ENCODE data around the gene CCDC88C. TPM values are rescaled to one million over a fixed set of nuclear protein-coding genes. Genes with fewer than 3 reads are reported as not detected.
"Not testable (repeated sequence)": the region's sequence is repeated elsewhere in the genome, so short reads cannot be mapped to it uniquely, and the experiment has no call there.

The CCDC88C gene
- total RNA-seq, 1 donor from 2014 or later = 39.3 TPM

DNA sequence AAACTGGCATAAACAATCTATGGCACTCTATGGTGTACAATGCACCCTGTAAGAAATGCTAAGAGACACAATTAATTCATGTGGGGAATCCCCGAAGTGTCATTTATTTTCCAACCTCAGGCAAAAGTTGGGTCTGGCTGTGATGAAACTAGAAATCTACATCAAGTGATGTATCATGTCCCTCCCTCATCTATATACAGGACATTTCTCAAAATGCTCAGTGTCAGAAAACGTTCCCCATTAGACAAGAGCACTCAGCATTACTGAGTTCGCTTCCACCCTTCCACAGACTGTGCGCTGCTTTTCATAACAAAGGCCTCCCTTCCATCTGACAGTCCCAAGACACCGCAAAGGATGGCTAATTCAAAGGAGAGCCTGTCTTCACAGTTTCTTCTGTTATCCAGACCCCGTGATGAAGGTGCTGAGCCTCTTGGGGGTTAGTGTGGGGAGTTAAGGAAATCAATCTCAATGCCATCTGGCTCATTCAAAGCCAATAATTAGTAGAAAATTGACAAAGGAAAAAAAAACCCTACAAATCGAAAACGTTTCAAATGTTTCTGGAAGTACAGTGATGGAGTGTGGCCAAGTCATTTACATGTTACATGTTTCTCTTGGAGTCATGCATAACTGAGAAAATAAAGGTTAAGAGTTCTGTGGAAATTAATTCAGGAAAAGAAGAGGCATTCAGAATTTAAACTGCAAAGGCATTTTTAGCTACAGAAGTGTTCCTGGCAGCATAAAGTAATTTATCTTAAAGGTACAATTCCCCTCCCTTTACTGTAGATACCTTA lies 7.5 kb downstream of the CCDC88C start:
- H3K36me3 Mint-ChIP-seq = peaks cover 10% of the 10 kb centered on the region
- peak overlapping the region; percentile 4 for H3K4me3 Mint-ChIP-seq
- no peak for TF ChIP-seq CTCF (conservative IDR thresholded peaks at IDR 0.05)
- peaks cover 36% of the 10 kb centered on the region for H3K4me1 Mint-ChIP-seq (ENCODE audit: unreplicated experiment)
- H3K27ac Mint-ChIP-seq = peak overlapping the region; percentile 12
- H3K9me3 Mint-ChIP-seq = no peaks in the 10 kb centered on the region
- H3K27me3 Mint-ChIP-seq = no peaks in the 10 kb centered on the region
- DNase-seq (ENCODE audit: extremely low spot score, unreplicated experiment) = no peak

DNA sequence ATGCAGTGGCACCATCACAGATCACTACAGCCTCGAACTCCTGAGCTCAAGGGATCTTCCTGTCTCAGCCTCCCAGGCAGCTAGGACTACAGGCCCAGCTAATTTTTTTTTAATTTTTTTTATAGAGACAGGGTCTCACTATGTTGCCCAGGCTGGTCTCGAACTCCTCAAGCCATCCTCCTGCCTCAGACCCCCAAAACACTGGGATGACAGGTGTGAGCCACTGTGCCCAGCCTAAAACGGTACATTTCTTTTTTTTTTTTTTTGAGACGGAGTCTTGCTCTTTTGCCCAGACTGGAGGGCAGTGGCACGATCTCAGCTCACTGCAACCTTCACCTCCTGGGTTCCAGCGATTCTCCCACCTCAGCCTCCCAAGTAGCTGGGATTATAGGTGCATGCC lies 8.4 kb downstream of the CCDC88C start:
- peaks cover 27% of the 10 kb centered on the region for H3K4me1 Mint-ChIP-seq (ENCODE audit: unreplicated experiment)
- H3K27me3 Mint-ChIP-seq; H3K27ac Mint-ChIP-seq; H3K9me3 Mint-ChIP-seq; DNase-seq (ENCODE audit: extremely low spot score, unreplicated experiment); H3K4me3 Mint-ChIP-seq; H3K36me3 Mint-ChIP-seq: not testable (repeated sequence)

DNA sequence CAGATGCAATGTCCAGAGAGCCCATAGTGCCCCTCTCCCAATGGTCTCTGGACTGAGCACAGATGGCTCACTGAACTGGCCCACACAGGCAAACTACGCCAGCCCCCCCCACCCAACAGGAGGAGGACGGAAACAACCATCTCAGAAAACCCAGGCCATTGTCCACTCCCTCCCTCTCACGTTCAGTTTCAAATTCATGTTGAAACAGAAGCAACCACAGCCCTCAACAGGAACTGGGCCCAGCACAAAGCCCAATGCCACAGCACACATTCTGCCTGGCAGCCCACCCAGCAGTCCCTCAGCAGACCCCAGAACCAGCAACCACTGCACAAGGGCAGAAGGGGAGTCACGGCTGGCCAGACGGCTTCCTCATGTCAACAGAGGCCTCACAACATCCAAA lies 10.6 kb downstream of the CCDC88C start:
- no peaks in the 10 kb centered on the region for H3K9me3 Mint-ChIP-seq
- H3K36me3 Mint-ChIP-seq = peaks cover 11% of the 10 kb centered on the region
- no peak for DNase-seq (ENCODE audit: extremely low spot score, unreplicated experiment)
- H3K27ac Mint-ChIP-seq = no peak overlapping the region
- H3K4me1 Mint-ChIP-seq (ENCODE audit: unreplicated experiment) = peaks cover 28% of the 10 kb centered on the region
- no peak overlapping the region for H3K4me3 Mint-ChIP-seq
- TF ChIP-seq CTCF (conservative IDR thresholded peaks at IDR 0.05) = no peak
- no peaks in the 10 kb centered on the region for H3K27me3 Mint-ChIP-seq

- TF ChIP-seq CTCF (conservative IDR thresholded peaks at IDR 0.05) = no peak
- no peak for DNase-seq (ENCODE audit: extremely low spot score, unreplicated experiment)
- Mint-ChIP-seq H3K36me3 (peaks cover 11% of the 10 kb centered on the region), H3K27ac (no peak overlapping the region), H3K27me3 (no peaks in the 10 kb centered on the region), H3K4me3 (no peak overlapping the region), H3K4me1 (ENCODE audit: unreplicated experiment) (peaks cover 28% of the 10 kb centered on the region), H3K9me3 (no peaks in the 10 kb centered on the region)
These were observed 11.2 kb downstream of the CCDC88C start for GRCh38 chr14:91406451-91406850.

- peaks cover 23% of the 10 kb centered on the region for H3K4me1 Mint-ChIP-seq (ENCODE audit: unreplicated experiment)
- H3K27ac Mint-ChIP-seq = no peak overlapping the region
- DNase-seq (ENCODE audit: extremely low spot score, unreplicated experiment) = no peak
- H3K9me3 Mint-ChIP-seq = no peaks in the 10 kb centered on the region
- peaks cover 11% of the 10 kb centered on the region for H3K36me3 Mint-ChIP-seq
- no peaks in the 10 kb centered on the region for H3K27me3 Mint-ChIP-seq
- no peak overlapping the region for H3K4me3 Mint-ChIP-seq
- no peak for TF ChIP-seq CTCF (conservative IDR thresholded peaks at IDR 0.05)
These were observed 11.7 kb downstream of the CCDC88C start for GRCh38 chr14:91405724-91406435.

GRCh38 chr14:91405241-91405721 lies 12.3 kb downstream of the CCDC88C start:
- Mint-ChIP-seq H3K9me3 (no peaks in the 10 kb centered on the region), H3K4me1 (ENCODE audit: unreplicated experiment) (peaks cover 21% of the 10 kb centered on the region)

More at GRCh38 chr14:91405241-91405721, 12.3 kb downstream of the CCDC88C start:
- H3K36me3 Mint-ChIP-seq = peaks cover 11% of the 10 kb centered on the region
- H3K27ac Mint-ChIP-seq = no peak overlapping the region
- no peak for TF ChIP-seq CTCF (conservative IDR thresholded peaks at IDR 0.05)
- no peak overlapping the region for H3K4me3 Mint-ChIP-seq
- no peak for DNase-seq (ENCODE audit: extremely low spot score, unreplicated experiment)
- no peaks in the 10 kb centered on the region for H3K27me3 Mint-ChIP-seq

Measured in type B pancreatic cell (in vitro differentiated cells).